HG03103 (cell line): ENCODE measurements around the gene HOXC5.

Experiments
- ATAC-seq: cut with Tn5 transposase; IDR thresholded peaks from one replicate; pipeline ENCODE4 v1.9.1; 2021; ENCODE audit warnings: low read depth; ENCODE audit not compliant: unreplicated experiment

HOXC5 gene

GRCh38 chr12:54032627-54033100 lies at the start of gene HOXC5:
TSS of gene HOXC5 (plus strand) at chr12:54033050. CDS start at chr12:54033123, 73 bp downstream.
- ATAC-seq: no peak

GRCh38 chr12:53983568-53983949 lies 49.3 kb upstream of the HOXC5 start:
- no peak for ATAC-seq

GRCh38 chr12:53983950-53984572 lies 48.8 kb upstream of the HOXC5 start:
- no peak for ATAC-seq

- no peak for ATAC-seq
Measured at GRCh38 chr12:53984901-53985691, 47.8 kb upstream of the HOXC5 start, which contains the start of gene HOXC10. TSS of gene HOXC10 (plus strand) at chr12:53985146. CDS start at chr12:53985260, 114 bp downstream.

- no peak for ATAC-seq
Measured at GRCh38 chr12:53985692-53985993, 47.2 kb upstream of the HOXC5 start.

- no peak for ATAC-seq
Measured at GRCh38 chr12:53985994-53986685, 46.7 kb upstream of the HOXC5 start.

- no peak for ATAC-seq
Measured at GRCh38 chr12:53986686-53987483, 46.0 kb upstream of the HOXC5 start.

GRCh38 chr12:53987787-53988230 lies 45.0 kb upstream of the HOXC5 start:
- no peak for ATAC-seq

- no peak for ATAC-seq
Measured at GRCh38 chr12:53988541-53989226, 44.2 kb upstream of the HOXC5 start.

- ATAC-seq: no peak
Measured at GRCh38 chr12:53989227-53990113, 43.4 kb upstream of the HOXC5 start.

GRCh38 chr12:53990311-53991076 lies 42.4 kb upstream of the HOXC5 start:
- no peak for ATAC-seq

- ATAC-seq: no peak
Measured at GRCh38 chr12:53991077-53991460, 41.8 kb upstream of the HOXC5 start.

GRCh38 chr12:53992377-53992889 lies 40.4 kb upstream of the HOXC5 start:
- no peak for ATAC-seq

GRCh38 chr12:53993162-53994008 lies 39.5 kb upstream of the HOXC5 start:
- ATAC-seq: no peak

GRCh38 chr12:53994009-53994263 lies 38.9 kb upstream of the HOXC5 start:
- no peak for ATAC-seq

- ATAC-seq: no peak
Measured at GRCh38 chr12:53994264-53995001, 38.4 kb upstream of the HOXC5 start.

GRCh38 chr12:53995002-53995377 lies 37.9 kb upstream of the HOXC5 start:
- ATAC-seq: no peak
